Trophoblast cell (in vitro differentiated cells and primary cell): ENCODE data around the gene HIVEP3.

Source experiments
- DNase-seq, 2 donors: peaks; one replicate each; pipeline ENCODE4 v3.0.0-alpha.2; 2016
- H2AFZ ChIP-seq: 2 replicates; pipeline ENCODE4 v1.6.1; 2013; ENCODE audit warnings: low read length, moderate library complexity, mild to moderate bottlenecking; ENCODE audit not compliant: insufficient read depth, poor library complexity
- H2AK5ac ChIP-seq: 2 replicates; pipeline ENCODE4 v1.6.1; 2013; ENCODE audit warnings: mild to moderate bottlenecking, low read length
- H2BK120ac ChIP-seq: 2 replicates; pipeline ENCODE4 v1.6.1; 2013; ENCODE audit warnings: low read length, mild to moderate bottlenecking, moderate library complexity; ENCODE audit not compliant: insufficient read depth, poor library complexity
- H2BK12ac ChIP-seq: 2 replicates; pipeline ENCODE4 v1.6.1; 2013; ENCODE audit warnings: mild to moderate bottlenecking, low read length, moderate library complexity
- H2BK5ac ChIP-seq: 2 replicates; pipeline ENCODE4 v1.6.1; 2013; ENCODE audit warnings: low read length, low read depth, moderate library complexity, mild to moderate bottlenecking; ENCODE audit not compliant: poor library complexity
- H3K14ac ChIP-seq: 2 replicates; pipeline ENCODE4 v1.6.1; 2013; ENCODE audit warnings: mild to moderate bottlenecking, low read length
- H3K18ac ChIP-seq: 2 replicates; pipeline ENCODE4 v1.6.1; 2013; ENCODE audit warnings: mild to moderate bottlenecking, low read length
- H3K23ac ChIP-seq: 2 replicates; pipeline ENCODE4 v1.6.1; 2013; ENCODE audit warnings: low read length
- H3K27ac ChIP-seq: 2 replicates; pipeline ENCODE4 v1.5.1; 2013; ENCODE audit warnings: low read depth, mild to moderate bottlenecking, inconsistent platforms, low read length, moderate library complexity
- H3K27me3 ChIP-seq: 2 replicates; pipeline ENCODE4 v1.6.1; 2013; ENCODE audit warnings: inconsistent platforms, mild to moderate bottlenecking, low read length, moderate library complexity; ENCODE audit not compliant: insufficient read depth
- H3K36me3 ChIP-seq, 2 experiments: 1 replicate in 1 of 2; 2 replicates in 1 of 2; pipeline ENCODE4 v1.6.1; 2013; ENCODE audit warnings: low read length in 2 of 2, mild to moderate bottlenecking in 2 of 2, moderate library complexity in 1 of 2; ENCODE audit not compliant: insufficient read depth in 2 of 2, control insufficient read depth in 1 of 2
- H3K4ac ChIP-seq: 2 replicates; pipeline ENCODE4 v1.6.1; 2013; ENCODE audit warnings: low read depth, mild to moderate bottlenecking, low read length, moderate library complexity
- H3K4me1 ChIP-seq, 2 experiments: 1 replicate in 1 of 2; 2 replicates in 1 of 2; pipeline ENCODE4 v1.6.1; 2013; ENCODE audit warnings: low read length in 2 of 2, mild to moderate bottlenecking in 2 of 2, moderate library complexity in 1 of 2; ENCODE audit not compliant: insufficient read depth in 2 of 2, control insufficient read depth in 1 of 2
- H3K4me2 ChIP-seq: 2 replicates; pipeline ENCODE4 v1.6.1; 2013; ENCODE audit warnings: inconsistent platforms, mild to moderate bottlenecking, low read length, moderate library complexity
- H3K4me3 ChIP-seq: 2 replicates; pipeline ENCODE4 v1.5.1; 2013; ENCODE audit warnings: mild to moderate bottlenecking, low read depth, low read length, inconsistent platforms
- H3K79me1 ChIP-seq: one replicate; pipeline ENCODE4 v1.6.1; 2013; ENCODE audit warnings: low read length
- H3K79me2 ChIP-seq: 2 replicates; pipeline ENCODE4 v1.6.1; 2013; ENCODE audit warnings: low read length, mild to moderate bottlenecking; ENCODE audit not compliant: control insufficient read depth, insufficient read depth, poor library complexity
- H3K9ac ChIP-seq: 2 replicates; pipeline ENCODE4 v1.6.1; 2013; ENCODE audit warnings: mild to moderate bottlenecking, low read length
- H3K9me3 ChIP-seq: 2 replicates; pipeline ENCODE4 v1.6.1; 2013; ENCODE audit warnings: low read depth, mild to moderate bottlenecking, control low read depth, inconsistent platforms, low read length; ENCODE audit not compliant: insufficient read depth
- H4K12ac ChIP-seq: 2 replicates; pipeline ENCODE4 v1.6.1; 2013; ENCODE audit warnings: low read depth, mild to moderate bottlenecking, low read length, moderate library complexity
- H4K8ac ChIP-seq: 2 replicates; pipeline ENCODE4 v1.6.1; 2013; ENCODE audit warnings: low read depth, mild to moderate bottlenecking, low read length, moderate library complexity
- H4K91ac ChIP-seq: one replicate; pipeline ENCODE4 v1.6.1; 2013; ENCODE audit warnings: low read depth, mild to moderate bottlenecking, low read length, moderate library complexity
- WGBS: extraction: QIAGEN DNeasy Blood & Tissue Kit; methylation state at CpG from one replicate; pipeline ENCODE4 v1.1.7; 2013; ENCODE audit warnings: missing lambda C conversion rate; ENCODE audit not compliant: insufficient read length, insufficient coverage; ENCODE audit errors: extremely low coverage; 5-methylcytosine and 5-hydroxymethylcytosine counted together

HIVEP3 gene

GRCh38 chr1:41936107-41936506, 17.4 kb upstream of the HIVEP3 start:
- no peak overlapping the region for H4K12ac ChIP-seq
- H4K8ac ChIP-seq: no peak overlapping the region
- no peak overlapping the region for H3K23ac ChIP-seq
- no peak overlapping the region for H2AK5ac ChIP-seq
- no peak overlapping the region for H3K14ac ChIP-seq
- no peak overlapping the region for H2BK12ac ChIP-seq
- no peak overlapping the region for H4K91ac ChIP-seq
- H2BK5ac ChIP-seq: no peak overlapping the region
- no peaks in the 10 kb centered on the region for H3K36me3 ChIP-seq
- no peaks in the 10 kb centered on the region for H3K27me3 ChIP-seq
- H3K79me1 ChIP-seq: no peaks in the 10 kb centered on the region
- H3K4ac ChIP-seq: no peak overlapping the region
- H3K4me2 ChIP-seq: no peak overlapping the region
- no peaks in the 10 kb centered on the region for H3K79me2 ChIP-seq
- no peak overlapping the region for H3K18ac ChIP-seq
- H2AFZ ChIP-seq: no peak overlapping the region
- H3K4me3 ChIP-seq: no peak overlapping the region
- DNase-seq: no peak
- no CpG with 5 or more reads among the region's 2 CpGs for WGBS
- no peaks in the 10 kb centered on the region for H3K9me3 ChIP-seq
- H3K4me1 ChIP-seq: no peaks in the 10 kb centered on the region
- no peak overlapping the region for H3K27ac ChIP-seq
- H3K9ac ChIP-seq: no peak overlapping the region
- no peak overlapping the region for H2BK120ac ChIP-seq

DNA sequence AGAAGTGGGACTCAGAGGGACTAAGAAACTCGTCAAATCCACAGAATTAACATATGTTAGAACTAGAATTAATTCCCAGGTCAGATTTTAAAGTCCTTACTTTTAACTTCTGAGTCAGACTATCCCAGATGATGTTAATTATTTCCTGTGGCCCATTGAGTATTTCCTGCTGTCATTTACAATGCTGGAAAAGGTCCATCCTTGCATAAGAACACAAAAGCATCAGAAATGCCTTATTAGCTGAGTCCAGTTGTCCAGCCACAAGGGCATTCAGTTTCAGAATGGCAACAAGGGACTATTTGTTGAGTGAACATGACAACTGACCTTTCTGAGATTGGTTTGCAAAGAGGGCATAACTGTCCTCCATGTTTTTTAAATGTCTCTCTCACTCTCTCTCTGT, 16.5 kb upstream of the HIVEP3 start:
- Histone ChIP-seq H3K9ac (no peak overlapping the region), H2BK5ac (no peak overlapping the region), H2AK5ac (no peak overlapping the region), H3K18ac (no peak overlapping the region), H3K27ac (no peak overlapping the region), H3K79me2 (no peaks in the 10 kb centered on the region), H3K23ac (no peak overlapping the region), H3K14ac (no peak overlapping the region), H4K91ac (no peak overlapping the region), H3K4me1 (no peaks in the 10 kb centered on the region), H3K36me3 (no peaks in the 10 kb centered on the region), H4K12ac (no peak overlapping the region), H3K4ac (no peak overlapping the region), H2AFZ (no peak overlapping the region), H4K8ac (no peak overlapping the region), H3K4me2 (no peak overlapping the region), H3K79me1 (no peaks in the 10 kb centered on the region), H3K4me3 (no peak overlapping the region), H2BK120ac (no peak overlapping the region), H3K9me3 (no peaks in the 10 kb centered on the region), H2BK12ac (no peak overlapping the region), H3K27me3 (no peaks in the 10 kb centered on the region)
- no peak for DNase-seq
- WGBS: no CpG with 5 or more reads among the region's 1 CpG

DNA sequence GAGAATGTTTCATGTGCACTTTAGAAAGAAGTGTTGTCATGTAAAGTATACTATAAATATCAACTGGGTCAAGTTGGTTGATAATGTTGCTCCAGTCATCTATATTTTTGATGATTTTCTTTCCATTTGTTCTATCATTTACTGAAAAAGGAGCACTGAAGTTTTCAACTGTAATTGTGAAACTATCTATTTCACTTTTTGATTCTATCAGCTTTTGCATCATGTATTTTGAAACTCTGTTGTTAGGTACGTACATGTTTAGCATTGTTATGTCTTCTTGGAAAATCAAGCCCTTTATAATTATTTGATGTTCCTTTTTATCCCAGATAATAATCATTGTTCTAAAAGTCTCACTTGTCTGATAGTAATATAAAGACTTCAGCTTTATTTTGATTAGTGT, 14.4 kb upstream of the HIVEP3 start:
- H4K91ac ChIP-seq: no peak overlapping the region
- no peak overlapping the region for H3K9ac ChIP-seq
- H3K9me3 ChIP-seq: no peaks in the 10 kb centered on the region
- no peaks in the 10 kb centered on the region for H3K4me1 ChIP-seq
- peak in 1 of 2 donors; percentile 57 for DNase-seq
- no peak overlapping the region for H2BK12ac ChIP-seq
- H3K27ac ChIP-seq: no peak overlapping the region
- H3K18ac ChIP-seq: no peak overlapping the region
- H2BK5ac ChIP-seq: no peak overlapping the region
- no peaks in the 10 kb centered on the region for H3K36me3 ChIP-seq
- no peak overlapping the region for H2AFZ ChIP-seq
- H3K79me1 ChIP-seq: no peaks in the 10 kb centered on the region
- no peak overlapping the region for H3K4me2 ChIP-seq
- H3K14ac ChIP-seq: no peak overlapping the region
- H3K79me2 ChIP-seq: no peaks in the 10 kb centered on the region
- H3K4ac ChIP-seq: no peak overlapping the region
- no peak overlapping the region for H4K12ac ChIP-seq
- H3K27me3 ChIP-seq: no peaks in the 10 kb centered on the region
- H3K4me3 ChIP-seq: no peak overlapping the region
- H3K23ac ChIP-seq: no peak overlapping the region
- no peak overlapping the region for H2BK120ac ChIP-seq
- WGBS: no CpG with 5 or more reads among the region's 1 CpG
- no peak overlapping the region for H2AK5ac ChIP-seq
- H4K8ac ChIP-seq: no peak overlapping the region

- Histone ChIP-seq H3K27me3 (no peaks in the 10 kb centered on the region), H2BK5ac (no peak overlapping the region), H3K4me1 (no peaks in the 10 kb centered on the region), H3K36me3 (no peaks in the 10 kb centered on the region), H2BK120ac (no peak overlapping the region), H3K14ac (no peak overlapping the region), H3K79me2 (no peaks in the 10 kb centered on the region), H3K18ac (no peak overlapping the region), H4K12ac (no peak overlapping the region), H3K4ac (no peak overlapping the region), H4K8ac (no peak overlapping the region), H3K23ac (no peak overlapping the region), H2AFZ (no peak overlapping the region), H2BK12ac (no peak overlapping the region), H3K4me2 (no peak overlapping the region), H3K27ac (no peak overlapping the region), H3K9ac (no peak overlapping the region), H3K4me3 (no peak overlapping the region), H3K9me3 (no peaks in the 10 kb centered on the region), H3K79me1 (no peaks in the 10 kb centered on the region), H4K91ac (no peak overlapping the region), H2AK5ac (no peak overlapping the region)
- DNase-seq: no peak
- no CpG with 5 or more reads among the region's 3 CpGs for WGBS
Observed at GRCh38 chr1:41931578-41931977, 12.9 kb upstream of the HIVEP3 start.

GRCh38 chr1:41927118-41927517, 8.4 kb upstream of the HIVEP3 start:
- Histone ChIP-seq H3K4me2 (no peak overlapping the region), H3K27me3 (no peaks in the 10 kb centered on the region)

More at GRCh38 chr1:41927118-41927517, 8.4 kb upstream of the HIVEP3 start:
- Histone ChIP-seq H3K9ac (no peak overlapping the region), H4K91ac (no peak overlapping the region), H3K4me1 (no peaks in the 10 kb centered on the region), H2BK12ac (no peak overlapping the region), H3K18ac (no peak overlapping the region), H2BK5ac (no peak overlapping the region), H2AFZ (no peak overlapping the region), H3K79me1 (no peaks in the 10 kb centered on the region), H2AK5ac (no peak overlapping the region), H3K27ac (no peak overlapping the region), H4K8ac (no peak overlapping the region), H3K36me3 (no peaks in the 10 kb centered on the region), H3K9me3 (peaks cover 2% of the 10 kb centered on the region), H3K4me3 (no peak overlapping the region), H4K12ac (no peak overlapping the region), H3K14ac (no peak overlapping the region), H3K79me2 (no peaks in the 10 kb centered on the region), H2BK120ac (no peak overlapping the region), H3K23ac (no peak overlapping the region), H3K4ac (no peak overlapping the region)
- DNase-seq: no peak
